HG03378 (cell line): ENCODE measurements around the gene LRIF1.
"Not testable (repeated sequence)": the region's sequence is repeated elsewhere in the genome, so short reads cannot be mapped to it uniquely, and the experiment has no call there.

Experiments used
- ATAC-seq: cut with Tn5 transposase; IDR thresholded peaks from one replicate; pipeline ENCODE4 v1.9.1; 2021; ENCODE audit warnings: mild to moderate bottlenecking, moderate library complexity; ENCODE audit not compliant: unreplicated experiment

The LRIF1 gene

GRCh38 chr1:110963691-110964454 lies at the start of gene LRIF1:
TSS of gene LRIF1 (minus strand) at chr1:110963922. CDS start at chr1:110963688, 234 bp downstream.
- peak; percentile 93 for ATAC-seq

DNA sequence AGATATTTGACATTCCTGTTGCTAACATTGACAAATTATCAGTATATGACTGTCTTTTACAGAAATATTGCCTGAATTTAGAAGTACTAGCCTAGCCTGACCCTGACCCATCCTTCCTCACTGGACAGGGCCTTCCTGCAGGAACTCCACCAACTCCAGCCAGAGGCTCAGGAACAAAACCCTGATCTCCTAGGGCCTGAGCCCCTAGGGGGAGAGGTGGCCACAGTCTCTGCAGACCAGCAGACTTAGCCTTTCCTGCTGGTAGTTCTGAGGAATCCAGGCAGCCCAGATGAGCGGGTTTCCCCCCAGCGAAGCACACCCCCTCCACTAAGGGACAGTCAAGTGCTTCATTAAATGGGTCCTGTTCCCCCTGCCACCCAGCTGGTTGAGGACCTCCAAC lies 44.3 kb upstream of the LRIF1 start:
- no peak for ATAC-seq

DNA sequence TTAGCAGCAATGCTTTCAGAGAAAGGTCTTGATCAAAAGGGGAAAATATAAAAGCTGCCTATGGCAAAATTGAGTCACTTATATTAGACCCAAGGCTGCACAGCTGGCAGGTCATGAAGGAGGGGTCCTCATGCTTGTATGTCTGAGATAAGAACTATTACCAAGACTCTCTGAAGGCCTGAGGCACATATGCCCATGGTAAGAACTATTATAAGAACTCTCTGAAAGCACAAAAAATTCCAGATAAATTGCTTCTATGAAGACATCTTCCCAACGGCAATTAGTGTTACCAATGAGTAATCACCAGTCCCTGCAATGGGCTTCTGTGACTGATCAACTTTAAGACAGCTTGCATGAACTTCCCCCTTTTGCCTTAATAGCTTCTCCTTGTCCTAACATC lies 42.8 kb upstream of the LRIF1 start:
- ATAC-seq, result no peak

DNA sequence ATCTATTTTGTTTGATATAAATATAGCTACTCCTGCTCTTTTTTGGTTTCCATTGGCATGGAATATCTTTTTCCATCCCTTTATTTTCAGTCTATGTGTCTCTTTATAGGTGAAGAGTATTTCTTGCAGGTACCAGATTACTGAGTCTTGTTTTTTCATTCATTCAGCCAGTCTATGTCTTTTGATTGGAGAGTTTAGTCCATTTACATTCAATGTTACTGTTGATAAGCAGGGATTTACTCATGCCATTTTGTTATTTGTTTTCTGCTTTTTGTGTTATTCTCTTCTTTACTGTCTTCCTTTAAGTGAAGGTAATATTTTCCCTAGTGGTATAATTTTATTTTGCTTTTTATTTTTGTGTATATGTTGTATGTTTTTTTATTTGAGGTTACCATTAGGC lies 35.9 kb upstream of the LRIF1 start:
- not testable (repeated sequence) for ATAC-seq

DNA sequence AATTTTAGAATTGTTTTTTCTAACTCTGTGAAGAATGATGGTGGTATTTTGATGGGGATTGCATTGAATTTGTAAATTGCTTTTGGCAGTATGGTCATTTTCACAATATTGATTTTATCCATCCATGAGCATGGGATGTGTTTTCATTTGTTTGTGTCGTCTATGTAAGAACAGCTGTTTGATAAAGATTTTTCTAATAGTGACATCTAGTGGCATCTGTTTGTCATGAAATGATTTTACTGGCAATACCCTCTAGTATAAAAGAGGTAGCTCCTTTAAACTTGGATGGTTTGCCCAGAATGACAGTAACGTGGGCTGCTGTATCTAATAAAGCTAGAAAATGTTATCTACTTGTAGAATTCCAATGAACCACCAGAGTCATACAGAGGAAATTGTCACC lies 28.6 kb upstream of the LRIF1 start:
- not testable (repeated sequence) for ATAC-seq

DNA sequence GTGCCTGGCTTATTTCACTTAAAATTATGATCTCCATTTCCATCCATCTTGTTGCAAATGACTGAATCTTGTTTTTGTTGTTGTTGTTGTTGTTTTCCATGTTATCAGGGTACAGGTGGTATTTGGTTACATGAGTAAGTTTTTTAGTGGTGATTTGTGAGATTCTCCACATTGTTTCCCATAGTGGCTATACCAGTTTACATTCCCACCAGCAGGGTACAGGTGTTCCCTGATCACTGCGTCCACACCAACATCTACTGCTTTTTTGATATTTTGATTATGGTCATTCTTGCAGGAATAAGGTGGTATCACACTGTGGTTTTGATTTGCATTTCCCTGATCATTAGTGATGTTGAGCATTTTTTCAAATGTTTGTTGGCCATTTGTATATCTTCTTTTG lies 27.6 kb upstream of the LRIF1 start:
- not testable (repeated sequence) for ATAC-seq

DNA sequence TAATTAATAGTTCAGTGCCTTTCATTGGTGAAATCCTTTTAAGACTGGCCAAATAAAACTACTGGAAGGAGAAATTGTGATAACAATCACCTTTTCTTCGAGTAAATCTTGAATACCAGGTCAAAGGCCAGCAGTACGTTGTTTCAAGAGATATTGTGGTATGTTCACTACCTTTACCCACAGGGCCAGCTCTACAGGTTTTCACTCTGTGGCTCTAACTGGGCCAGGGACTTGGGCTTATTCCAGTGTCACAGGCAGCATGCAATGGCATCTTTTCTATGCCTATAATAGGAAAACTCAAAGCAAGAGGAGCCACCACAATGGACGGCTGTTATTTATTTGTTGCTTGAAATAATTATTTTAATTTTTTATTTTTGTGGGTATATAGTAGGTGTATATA lies 26.8 kb upstream of the LRIF1 start:
- ATAC-seq, result no peak

DNA sequence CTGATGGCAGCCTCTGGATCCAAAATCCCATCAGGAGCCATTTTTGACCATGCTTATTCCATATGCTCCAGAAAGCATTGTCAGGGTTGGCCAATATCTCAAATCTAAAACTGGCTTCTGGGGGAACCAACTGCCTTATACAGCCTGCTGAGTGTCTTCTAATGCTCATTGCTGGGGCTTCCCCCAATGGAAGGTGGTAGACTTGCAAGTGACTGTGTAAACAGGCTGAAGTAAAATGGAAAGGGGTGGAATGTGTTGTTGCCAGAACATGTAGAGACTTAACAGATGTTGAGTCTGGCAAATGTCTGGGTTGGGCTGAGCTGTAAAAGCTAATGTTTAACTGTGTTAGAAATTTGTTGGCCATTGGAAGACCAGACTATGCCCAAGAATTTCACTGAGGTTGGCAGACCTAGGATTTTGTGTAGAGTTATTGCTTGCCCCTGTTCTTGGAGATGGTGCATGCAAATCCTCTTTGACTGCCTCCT lies 22.7 kb upstream of the LRIF1 start:
- ATAC-seq, result no peak

DNA sequence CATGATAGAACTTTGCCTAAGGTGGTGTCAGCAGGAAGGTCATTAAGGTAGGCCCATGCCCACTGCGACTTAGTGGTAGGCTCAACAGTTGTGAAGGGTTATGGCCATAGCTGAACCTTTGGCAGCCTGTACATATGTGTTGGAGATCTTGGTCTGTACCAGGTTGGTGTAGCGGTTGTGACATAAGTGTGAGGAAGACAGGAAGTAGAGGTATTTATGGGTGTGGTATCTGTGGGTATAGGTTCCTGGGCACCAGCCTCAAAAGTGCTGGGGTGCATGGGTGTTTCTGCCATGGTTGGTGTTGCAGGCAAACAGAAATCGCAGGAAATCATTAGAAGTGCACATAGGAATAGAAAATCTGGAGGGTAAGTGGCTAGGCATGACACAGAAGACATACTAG lies 18.6 kb upstream of the LRIF1 start:
- ATAC-seq, result no peak

DNA sequence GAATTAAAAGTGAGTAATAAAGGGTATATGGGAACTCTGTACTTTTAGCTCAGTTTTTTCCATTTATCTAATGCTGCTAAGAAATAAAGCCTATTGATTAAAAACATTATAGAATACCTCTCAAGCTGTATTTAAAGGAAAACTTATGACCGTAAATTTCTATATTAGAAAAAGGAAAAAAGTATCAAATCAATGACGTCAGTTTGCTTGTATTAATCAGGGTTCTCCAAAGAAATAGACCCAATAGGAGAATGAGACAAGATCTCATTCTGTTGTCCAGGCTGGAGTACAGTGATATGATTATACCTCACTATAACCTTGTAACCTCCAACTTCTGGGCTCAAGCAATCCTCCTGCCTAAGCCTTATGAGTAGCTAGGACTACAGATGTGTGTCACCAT lies 15.4 kb upstream of the LRIF1 start:
- no peak for ATAC-seq

- no peak for ATAC-seq
Measured at GRCh38 chr1:110976089-110976488, 12.4 kb upstream of the LRIF1 start.

GRCh38 chr1:110975265-110975664 lies 11.5 kb upstream of the LRIF1 start:
- ATAC-seq, result no peak

DNA sequence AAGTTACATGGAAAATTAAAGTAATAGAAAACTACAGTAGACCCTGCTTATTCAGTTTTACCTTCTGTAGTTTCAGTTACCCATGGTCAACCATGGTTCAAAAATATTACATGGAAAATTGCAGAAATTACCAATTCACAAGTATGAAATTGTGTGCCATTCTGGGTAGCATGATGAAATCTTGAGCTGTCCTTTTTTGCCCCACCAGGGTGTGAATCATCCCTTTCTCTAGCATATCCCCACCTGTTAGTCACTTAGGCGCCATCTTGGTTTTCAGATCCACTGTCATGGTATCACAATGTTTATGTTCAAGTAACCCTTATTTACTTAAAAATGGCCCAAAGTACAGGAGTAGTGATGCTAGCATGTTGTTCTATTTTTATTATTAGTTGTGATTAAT lies 3.5 kb upstream of the LRIF1 start:
- no peak for ATAC-seq

GRCh38 chr1:110964455-110964903 lies 757 bp upstream of the LRIF1 start:
- ATAC-seq, result no peak

DNA sequence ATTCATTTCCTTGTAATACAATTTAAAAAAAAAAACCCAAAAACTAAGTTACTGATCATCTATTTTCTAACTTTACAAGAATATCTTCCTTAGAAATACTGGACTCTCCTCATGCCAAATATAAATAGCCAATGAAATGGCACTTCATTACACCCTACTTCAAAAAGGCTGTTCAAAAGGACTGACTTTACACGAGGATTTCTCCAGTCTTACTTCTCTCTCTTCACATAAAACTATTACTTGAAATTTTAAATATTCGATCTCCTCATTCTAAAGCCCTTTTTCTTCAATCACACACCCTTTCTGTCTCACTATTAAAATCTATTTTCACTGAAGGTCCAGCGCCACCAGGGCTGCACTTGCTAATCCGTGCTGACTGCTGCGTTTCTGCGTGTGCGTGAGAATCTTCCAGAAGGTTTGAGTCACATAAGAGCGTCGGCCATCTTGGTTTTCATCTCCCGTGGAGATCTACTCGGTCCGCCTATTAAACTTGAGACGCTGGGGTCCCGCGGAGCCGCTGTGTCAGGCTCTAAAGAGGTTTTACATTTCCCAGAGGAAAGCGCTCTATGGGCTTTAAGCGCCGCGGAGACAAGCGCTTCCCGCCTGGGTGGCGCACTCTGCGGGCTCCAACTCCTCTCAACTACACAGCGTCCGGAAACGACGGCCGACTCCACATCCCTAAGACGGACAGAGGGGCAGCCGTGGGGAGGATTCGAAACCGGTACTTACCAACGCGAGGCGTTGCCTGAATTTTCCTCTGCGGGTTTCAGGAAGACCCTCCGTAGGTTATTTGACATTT lies 631 bp downstream of the LRIF1 start:
- peak; percentile 30 for ATAC-seq

DNA sequence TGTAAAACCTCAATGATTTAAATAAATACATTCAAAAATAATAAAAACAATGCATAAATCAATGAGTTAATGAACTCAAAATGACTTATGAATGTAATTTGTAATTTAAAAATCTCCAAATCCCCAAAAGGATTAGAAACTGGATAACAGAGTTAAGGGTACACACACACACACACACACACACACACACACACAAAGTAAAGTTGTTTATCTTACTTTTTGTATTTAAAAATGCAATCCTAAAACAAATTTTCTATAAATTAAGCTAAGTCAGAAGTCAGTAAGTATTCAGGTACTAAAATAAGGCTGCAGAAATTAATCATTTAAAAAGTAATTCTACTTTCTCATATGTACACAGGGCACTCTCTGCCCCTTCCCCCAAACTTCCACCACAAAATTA lies 1.8 kb downstream of the LRIF1 start:
- no peak for ATAC-seq

DNA sequence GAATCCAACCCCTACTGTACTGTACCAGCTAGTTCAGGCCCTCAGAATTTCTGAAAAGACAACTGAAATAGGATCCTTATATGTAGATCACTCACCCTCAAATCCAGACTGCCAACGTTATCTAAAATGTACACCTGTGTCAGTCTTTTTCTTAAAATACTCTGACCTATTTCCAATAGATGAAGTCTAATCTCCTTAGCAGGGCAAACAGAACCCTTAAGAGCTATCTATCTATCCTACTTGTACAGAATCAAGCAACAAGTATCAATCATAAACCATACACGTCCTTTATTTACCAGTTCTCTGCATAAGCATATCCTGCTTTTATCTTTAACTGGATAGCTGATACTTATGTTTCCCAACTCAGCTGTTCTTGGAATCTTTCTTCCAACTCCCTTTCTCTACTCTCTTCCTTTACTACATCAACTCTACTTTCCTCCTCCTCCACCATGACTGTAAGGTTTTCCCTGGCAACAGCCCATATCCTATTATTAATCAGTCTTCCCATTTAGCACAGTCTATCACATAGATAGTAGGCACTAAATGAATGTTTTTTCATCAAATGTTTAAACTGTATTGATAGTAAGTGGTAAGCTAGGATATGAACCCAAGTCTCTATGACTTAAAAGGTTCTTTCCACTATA lies 2.8 kb downstream of the LRIF1 start:
- ATAC-seq, result no peak

DNA sequence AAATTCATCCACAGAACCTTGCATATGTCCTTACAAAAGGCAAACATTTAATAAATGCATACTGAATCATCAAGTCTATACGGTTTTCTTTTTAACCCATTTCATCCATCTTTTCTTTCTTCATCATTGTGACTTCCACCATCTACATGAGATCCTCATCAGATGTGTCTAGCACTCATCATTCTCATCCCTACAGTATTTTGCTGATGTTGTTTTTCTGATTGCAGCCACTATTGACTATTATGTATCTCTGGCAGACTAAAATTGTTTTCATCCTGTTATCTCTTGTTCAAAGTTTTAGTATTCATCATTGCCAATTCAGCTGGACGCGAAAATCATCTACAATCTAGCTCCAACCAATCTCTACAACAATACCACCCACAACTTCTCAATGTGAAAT lies 5.9 kb downstream of the LRIF1 start:
- ATAC-seq, result no peak

DNA sequence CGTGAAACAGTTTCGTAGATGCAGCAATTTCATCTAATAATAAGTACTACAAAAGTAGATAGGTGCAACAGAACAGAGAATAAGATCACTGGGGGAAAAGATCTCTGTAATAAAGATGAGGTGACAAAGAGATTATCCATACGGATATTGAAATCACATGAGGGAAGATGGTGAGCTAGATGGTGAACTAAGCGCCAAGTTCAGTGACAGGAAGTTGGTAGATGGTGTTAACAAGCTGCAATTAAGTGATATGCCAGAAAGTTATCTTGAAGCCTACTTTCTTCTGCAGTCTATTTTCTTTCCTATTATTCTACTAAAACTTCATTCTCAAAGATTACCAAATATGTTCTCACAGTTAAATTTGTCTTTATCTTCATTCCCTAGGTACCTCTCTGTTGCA lies 7.1 kb downstream of the LRIF1 start:
- no peak for ATAC-seq

DNA sequence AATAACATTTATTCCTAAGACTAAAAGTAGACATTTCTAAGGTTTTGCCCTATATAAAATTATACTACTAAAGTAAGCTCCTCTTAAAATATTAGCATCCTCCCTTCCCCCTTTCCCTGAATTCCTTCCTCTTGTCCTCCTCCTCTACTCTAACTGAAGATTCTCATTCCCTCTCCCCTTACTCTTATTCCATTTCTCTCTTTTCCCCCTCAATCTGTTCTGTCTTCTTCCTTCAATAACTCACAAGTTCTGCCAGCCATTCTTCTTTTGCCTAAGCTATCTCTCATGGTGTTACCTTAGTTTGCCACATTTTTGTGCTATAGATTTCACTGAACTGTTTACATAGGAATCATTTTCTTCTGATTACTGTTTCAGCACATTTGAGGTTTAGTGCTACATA lies 10.7 kb downstream of the LRIF1 start:
- no peak for ATAC-seq

DNA sequence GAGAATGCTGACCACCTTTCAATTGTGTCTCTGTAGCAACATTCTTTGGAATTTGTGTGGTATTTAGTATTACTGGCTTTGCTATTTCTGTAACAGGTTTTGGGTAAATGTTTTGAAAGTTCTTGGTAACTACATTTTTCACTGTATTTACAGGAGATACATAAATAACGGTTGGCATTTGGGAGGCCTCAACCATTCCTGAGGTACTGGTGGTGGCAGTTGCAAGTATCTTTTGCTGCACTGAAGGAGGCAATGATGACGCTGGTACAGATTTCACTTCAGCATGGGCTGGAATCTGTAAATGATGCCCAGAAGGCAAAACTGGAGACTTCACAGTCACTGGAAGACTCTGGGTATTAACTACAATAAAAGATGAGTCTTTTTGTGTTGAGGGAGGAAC lies 11.7 kb downstream of the LRIF1 start:
- no peak for ATAC-seq

- no peak for ATAC-seq
Measured at GRCh38 chr1:110951161-110951560, 12.6 kb downstream of the LRIF1 start.
